Activated CD8-positive, alpha-beta memory T cell treated with anti-CD3 and anti-CD28 coated beads for 4 hours (primary cell): ENCODE data around the gene SNRNP48.

Source experiments
- DNase-seq, 2 donors: peaks; one replicate each; pipeline ENCODE4 v3.0.0-alpha.2; 2020; ENCODE audit warnings: low read depth in 2 of 2

Gene SNRNP48

DNA sequence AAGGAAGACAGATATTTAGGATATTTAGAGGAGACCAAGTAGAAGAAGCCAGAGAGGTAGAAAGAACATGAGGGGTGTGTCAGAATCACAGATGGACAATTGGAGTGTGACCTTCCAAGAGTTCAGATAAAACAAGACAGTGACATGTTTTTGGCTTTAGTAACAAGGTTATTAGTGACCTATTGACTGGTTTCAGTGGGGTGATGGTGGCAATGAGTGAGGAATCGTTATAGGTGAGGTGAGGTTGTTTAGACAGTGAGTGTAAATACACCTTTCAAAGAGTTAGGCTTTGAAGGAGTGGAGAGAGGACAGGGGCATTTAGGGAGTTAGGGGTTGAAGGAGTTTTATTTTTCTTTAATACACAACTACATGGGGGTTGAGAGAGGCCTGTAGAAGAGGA lies 3.2 kb downstream of the SNRNP48 start:
- no peak for DNase-seq

- no peak for DNase-seq
Observed at GRCh38 chr6:7594579-7595125, 4.7 kb downstream of the SNRNP48 start.

DNA sequence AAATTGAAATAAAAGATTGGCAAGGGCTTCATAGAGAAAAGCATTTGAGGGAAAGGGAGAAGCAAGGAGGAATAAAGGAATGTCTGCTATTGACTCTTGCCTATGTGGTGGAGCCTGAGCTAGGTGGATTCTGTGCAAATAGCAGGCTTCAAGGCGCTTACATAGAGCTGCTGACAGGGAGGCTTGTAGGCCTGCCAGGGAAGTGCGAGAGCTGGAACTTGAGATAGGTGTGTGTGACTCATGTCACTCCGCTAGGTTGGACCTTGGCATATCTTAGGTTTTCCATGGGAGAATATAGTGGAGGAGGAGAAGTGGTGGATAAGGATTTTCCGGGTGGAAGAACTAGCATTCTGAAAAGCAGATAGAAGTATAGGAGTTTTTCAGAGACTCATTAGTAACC lies 14.0 kb downstream of the SNRNP48 start:
- DNase-seq: no peak

DNA sequence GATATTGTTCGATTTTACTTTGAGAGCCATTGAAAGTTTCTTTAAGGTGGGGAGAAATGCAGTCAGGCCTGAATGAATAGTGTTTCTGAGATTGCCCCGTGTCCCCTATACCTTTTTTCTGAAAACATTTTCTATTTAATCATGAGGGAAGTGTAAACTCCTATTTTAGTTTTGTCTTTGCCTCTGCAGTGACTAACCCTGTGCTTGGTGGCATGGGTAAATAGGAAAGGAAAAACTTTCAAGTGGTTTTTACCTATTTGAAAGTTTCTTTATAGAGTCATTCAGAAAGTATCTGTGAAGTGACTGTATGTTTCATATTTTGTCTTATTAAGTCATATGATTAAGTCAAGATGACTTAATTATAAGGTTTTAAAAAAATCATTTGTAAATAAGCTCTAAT lies 14.5 kb downstream of the SNRNP48 start:
- no peak for DNase-seq

DNA sequence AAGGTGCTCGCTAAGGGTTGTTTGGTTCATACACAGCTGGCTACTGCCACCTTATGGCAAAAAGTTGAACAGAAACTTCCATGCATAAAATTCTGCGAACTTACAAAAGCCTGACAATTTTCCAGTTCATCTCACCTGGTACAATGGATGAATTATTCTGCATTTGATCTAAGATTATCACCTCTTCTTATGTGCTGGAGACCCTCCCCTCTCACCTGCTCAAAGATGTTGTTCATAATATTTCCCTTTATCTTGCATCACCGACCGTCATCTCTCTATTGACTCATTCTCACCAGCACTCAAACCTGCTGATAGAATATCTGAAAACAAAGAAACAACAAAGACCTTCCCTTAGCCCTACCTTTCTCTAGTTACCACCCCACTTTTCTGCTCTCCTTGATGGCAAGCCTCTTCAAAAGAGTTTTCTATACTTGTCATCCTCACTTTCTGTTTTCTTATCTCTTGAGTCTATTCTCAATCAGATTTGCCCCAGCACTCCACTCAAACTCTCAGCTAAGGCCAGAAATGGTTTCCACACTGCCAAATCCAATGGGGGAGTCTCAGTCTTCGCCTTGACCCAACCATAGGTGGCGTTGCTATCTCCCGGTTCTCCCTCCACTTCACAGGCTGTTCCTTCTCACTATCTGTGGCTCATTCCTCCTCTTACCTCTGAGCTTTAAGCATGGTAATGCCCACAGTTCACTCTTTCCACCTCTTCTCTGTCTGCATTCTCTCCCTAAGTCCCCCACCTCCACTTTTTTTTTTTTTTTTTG lies 25.8 kb downstream of the SNRNP48 start:
- no peak for DNase-seq

DNA sequence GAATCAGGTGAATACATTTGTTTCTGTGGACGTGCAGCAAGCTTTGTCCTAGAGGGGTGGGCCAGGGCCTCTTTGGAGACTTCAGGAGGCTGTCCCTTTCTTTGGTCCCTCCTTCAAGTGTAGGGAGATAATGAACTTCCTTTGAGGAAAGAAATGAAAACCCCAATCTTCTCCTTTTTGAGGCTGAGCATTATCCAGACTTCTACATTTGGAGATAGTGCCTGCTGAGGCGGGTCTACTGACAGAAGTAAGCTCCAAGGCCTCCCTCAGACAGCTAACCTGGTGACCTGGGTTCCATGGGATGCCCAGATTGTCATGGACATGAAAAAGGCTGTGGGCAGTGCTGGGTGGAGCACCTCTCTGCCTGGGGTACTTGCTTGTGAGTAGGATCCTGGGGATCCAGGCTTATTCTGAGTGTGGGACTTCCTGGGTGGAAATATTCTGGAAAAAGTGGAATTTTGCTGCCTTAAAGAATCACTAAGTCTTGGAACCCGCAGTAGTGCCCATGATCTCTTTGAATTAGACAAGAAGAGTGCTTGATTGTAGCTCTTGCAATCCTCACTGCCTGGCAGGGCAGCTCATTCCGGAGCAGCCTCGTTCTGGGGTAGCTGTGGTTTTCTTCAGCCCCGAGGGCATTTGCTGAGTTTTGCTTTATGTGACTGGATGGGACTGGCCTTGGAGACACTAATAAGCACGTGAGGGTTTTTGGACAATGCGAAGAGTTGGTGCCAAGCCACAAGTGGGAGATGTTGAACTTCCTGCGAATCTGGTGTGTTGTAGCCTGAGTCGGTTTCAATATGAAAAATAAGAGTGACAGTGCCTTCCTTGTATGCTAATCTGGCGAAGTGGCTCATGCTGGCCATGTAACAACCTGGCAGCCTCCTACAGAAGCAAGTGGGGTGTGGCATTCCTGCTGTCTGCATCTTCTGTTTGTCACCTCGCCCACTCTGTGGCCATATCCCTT lies 28.1 kb downstream of the SNRNP48 start:
- no peak for DNase-seq

GRCh38 chr6:7621761-7622160 lies 31.8 kb downstream of the SNRNP48 start:
- no peak for DNase-seq

DNA sequence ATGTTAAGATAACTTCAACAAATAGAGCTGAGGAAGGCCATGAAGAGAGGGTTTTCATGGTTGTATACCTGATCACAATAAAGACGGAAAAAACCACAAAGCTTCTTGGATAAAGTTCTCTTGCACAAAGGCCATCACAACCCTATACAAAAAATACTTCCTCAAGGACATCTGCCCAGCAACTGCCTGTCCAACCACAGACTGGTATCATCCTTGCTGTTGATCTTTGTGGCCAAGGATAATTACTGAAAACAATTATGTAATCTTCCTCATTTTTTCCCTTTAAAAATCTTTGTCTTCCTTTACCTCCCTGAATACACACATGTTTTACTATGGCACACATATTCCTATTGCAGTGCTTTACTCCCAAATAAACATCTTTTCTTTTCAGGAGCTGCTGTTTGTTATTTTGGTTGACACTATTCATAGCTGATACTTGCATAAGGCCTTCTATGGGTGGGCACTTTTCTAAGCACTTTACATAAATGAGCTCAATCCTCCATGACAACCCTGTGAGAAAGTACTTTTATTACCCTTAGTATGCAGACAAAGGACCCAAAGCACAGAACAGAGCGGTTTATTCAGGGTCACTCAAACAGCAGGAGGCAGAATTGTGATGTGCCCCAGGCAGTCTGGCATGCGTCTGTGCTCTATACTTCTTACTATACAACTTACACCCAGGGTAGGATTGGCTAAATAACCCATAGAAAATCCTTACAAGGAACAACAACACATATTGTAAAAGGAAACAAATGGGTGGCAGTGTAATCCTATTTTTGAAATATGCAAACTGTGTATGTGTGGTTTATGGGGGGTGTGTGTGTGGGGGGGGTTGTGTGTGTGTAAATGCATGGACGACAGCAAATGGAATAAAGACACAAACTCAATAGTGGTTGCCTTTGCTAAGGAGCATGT lies 35.1 kb downstream of the SNRNP48 start:
- DNase-seq: no peak

DNA sequence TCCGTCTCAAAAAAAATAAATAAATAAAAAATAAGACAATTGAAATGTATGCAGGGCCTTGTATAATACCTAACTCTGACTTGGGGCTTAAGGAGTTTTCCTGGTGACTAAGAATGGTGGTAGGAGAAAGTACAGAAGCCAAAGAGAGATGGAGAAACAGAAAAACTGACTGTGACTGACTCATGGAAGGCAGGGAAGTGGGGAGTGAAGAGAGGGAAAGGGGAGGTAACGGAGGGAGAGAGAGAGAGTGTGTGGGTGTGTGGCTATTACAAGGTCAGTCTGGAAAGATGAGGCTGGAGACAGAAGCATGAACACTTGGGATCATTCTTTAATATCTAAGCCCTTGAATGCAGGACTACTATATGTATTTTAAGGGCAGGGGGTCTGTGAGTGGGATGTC lies 38.5 kb downstream of the SNRNP48 start:
- DNase-seq: no peak

DNA sequence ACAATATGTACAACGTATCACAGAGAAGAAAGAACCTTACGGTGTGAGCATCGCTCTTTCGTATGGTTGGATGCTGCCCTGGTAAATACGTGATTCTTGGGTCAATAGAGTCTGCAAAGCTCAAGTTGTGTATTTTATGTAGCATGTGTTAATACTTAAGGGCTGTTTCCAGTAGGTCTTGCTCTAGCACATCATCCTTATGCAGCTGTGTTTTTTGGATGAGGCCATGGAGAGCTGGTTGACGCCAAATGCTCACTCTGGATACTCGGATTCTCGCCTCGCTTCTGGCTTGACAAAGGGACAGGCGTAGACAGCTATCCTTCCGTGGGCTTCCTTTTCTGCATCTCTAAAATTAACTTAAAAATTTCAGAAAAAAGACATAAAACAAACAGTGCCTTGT lies 38.9 kb downstream of the SNRNP48 start:
- no peak for DNase-seq

DNA sequence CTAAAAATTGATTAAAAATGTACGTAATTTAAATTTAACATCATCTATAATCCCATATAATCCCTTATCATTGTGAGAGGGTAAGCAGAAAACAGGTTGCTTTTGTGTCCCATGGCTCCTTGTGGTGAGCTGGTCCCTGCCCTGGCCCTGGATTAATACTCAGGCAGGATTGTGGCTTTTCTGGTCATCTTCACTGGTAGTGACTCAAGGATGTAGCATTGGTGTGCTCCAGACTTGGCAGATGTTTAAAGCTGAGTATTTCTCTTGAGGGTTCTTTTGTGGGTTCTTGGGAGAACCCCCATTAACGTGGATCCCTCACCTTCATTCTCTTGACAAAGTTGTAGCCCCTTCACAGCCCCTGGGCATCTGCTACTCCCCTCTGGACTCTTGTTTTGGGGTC lies 39.3 kb downstream of the SNRNP48 start:
- no peak for DNase-seq

- no peak for DNase-seq
Observed at GRCh38 chr6:7630792-7631191, 40.8 kb downstream of the SNRNP48 start.

DNA sequence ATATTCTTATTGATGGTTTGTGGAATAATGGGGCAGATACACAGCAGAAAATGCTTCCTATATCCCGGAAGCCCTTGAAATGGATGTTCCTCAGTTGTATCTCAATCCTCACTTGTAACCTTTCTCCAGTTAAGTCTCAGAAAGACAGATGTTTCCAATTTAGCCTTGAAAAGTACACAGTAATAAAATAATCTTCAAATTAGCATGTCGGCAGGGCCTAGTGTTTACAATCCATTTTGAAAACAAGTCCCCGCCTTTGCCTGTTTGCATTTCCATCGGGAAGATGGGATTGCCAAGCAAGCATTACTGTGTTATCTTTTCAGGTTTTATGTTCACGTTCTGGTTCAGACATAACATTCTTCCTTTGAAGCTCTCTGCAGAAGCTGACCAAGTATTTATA lies 41.5 kb downstream of the SNRNP48 start:
- no peak for DNase-seq

GRCh38 chr6:7632501-7633290 lies 42.7 kb downstream of the SNRNP48 start:
- no peak for DNase-seq

GRCh38 chr6:7633361-7633760 lies 43.4 kb downstream of the SNRNP48 start:
- DNase-seq: no peak

DNA sequence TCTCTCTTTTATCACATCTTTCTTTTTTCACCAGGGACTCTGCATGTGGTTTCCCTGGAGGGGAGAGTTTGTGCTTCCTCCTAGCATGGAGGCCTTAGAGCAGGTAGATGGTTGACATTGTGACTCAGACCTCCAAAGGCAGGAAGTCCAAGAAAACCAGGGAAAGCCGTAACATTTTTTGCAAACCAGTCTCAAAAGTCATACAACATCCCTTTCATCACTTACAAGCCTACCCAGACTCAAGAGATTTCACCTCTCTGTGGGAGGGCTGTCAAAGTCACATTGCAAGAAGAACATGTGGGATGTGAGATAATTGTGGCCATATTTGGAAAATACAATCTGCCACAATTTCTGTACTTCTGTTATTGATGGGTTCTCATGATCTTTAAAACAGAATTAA lies 46.2 kb downstream of the SNRNP48 start:
- no peak for DNase-seq

- DNase-seq: no peak
Observed at GRCh38 chr6:7637533-7637932, 47.5 kb downstream of the SNRNP48 start.

DNA sequence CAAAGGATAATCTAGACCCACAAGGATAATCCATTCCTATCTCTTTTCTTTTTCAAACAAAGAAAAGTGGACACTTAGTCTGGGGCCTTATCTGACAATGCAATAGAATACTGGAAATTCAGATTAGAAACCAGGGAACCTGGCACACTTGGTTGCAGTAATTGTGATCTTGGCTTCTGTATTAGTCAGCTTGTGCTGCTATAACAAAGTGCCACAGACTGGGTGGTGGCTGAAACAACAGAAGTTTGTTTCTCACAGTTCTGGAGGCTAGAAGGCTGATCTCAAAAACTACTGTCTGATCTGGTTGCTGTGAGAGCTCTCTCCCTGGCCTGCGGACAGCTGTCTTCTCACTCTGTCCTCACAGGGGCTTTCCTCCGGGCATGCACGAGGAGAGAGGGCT lies 49.4 kb downstream of the SNRNP48 start:
- no peak for DNase-seq

DNA sequence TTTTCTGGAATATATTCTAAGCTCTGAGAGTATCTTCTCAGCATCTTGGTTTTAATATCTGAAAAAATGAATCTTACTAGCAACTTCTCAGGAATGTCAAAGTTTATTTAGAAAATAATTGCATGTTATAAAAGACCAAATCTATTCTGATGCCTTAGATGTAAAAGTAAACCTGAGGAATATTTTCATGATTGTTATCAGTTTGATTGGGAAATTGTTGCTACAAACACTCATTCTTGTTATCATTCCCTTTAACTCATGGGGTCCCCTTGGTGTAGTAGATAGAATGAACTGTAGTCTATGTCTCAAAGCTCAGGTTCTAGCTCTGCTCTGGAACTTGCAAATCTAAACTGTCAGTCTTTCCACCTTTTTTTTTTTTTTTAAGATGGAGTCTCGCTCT lies 50.0 kb downstream of the SNRNP48 start:
- no peak for DNase-seq

DNA sequence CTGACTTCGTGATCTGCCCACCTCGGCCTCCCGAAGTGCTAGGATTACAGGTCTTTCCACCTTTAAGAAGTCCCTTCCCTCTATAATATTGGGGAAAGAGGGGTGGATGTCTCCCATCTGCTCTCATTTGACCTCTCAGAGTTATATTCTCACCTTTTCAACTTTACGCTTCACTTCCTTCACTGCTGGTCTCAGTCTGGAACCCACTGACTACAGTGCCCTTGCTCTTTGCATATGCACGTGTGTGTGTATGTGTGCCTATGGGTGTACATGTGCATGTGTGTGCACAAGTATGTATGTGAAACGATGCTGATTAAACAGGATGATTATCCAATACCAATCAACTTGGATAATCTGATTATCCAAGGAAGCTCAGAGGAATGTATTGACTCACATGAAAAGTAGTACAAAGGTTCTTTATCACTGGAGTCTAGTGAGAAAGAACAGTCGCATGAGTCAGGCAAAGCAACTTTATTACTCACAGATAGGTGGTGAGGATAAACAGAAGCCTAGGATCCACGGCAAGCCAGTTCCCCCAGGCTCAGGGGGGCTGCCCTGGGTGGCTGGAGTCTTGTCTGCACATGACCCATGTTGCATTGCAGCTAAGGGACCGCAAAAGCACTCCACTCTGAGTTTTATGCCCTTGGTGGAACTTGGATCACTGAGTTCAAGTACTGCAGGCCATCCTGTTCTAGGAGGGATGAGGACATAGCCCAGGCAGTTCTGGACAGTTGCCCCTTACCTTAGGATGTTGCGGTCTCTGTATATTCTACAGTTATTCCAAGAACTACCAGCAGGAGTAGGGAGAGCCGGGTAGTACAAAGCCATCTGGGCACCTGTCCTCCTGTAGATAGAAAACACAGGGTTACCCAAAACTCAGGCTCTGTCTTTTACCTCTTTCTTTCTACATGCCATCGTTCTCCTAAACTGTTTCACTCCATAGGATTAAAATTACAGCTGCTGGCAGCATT lies 50.9 kb downstream of the SNRNP48 start:
- DNase-seq: no peak
